GM21526 (cell line): Measurements from ENCODE around the gene YBX3.

ENCODE experiments used
- ATAC-seq: cut with Tn5 transposase; IDR thresholded peaks from one replicate; pipeline ENCODE4 v1.9.1; 2021; ENCODE audit warnings: moderate library complexity; ENCODE audit not compliant: unreplicated experiment, low FRiP score

Gene YBX3

GRCh38 chr12:10672231-10672868, 50.8 kb downstream of the YBX3 start:
- ATAC-seq, result no peak

DNA sequence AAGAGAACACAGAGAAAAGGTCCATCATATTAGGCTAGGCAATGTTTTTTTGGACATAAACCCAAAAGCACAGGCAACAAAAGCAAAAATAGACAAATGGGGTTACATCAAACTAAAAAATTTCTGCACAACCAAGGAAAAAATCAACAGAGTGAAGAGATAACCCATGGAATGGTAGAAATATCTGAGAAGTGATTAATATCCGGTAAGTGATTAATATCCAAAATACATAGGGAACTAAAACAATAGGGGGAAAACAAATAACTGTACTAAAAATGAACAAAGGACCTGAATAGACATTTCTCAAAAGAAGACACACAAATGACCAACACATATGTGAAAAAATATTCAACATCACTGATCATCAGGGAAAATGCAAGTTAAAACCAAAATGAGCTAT, 53.6 kb downstream of the YBX3 start:
- no peak for ATAC-seq

DNA sequence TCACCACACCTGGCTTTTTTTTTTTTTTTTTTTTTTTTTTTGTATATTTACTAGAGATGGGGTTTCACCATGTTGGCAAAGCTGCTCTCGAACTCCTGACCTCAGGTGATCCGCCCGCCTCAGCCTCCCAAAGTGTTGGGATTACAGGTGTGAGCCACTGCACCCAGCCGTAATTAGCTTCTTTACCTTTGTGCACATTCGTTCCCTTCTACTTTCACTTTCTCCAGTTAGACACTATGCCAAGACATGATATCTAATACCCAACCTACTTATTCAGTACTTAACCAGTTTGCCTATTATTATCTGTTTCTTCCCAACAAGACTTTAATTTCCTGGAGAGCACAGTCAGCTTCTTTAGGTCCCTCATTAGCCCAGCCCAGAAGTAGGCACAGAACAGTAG, 54.6 kb downstream of the YBX3 start:
- no peak for ATAC-seq

GRCh38 chr12:10667581-10667980, 55.5 kb downstream of the YBX3 start:
- no peak for ATAC-seq

GRCh38 chr12:10664499-10664898, 58.6 kb downstream of the YBX3 start:
- ATAC-seq, result no peak

DNA sequence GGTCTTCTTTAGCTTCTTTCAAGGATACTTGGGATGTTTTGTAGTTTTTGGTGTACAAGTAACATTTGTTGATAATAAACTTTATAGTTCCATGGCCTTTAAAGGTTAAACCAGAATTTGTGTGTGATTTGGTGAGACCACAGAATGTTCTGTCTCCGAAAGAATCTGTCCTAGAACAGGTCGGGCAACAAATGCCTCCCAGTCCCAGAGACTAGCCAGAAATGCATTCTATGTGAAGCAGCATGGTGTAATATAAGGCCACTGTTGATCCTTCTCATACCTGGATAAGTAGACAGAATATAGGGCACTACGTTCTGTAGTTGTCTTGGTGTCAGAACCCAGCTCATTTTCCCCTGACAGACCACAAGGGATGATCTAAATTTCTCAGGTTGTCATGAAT, 59.3 kb downstream of the YBX3 start:
- no peak for ATAC-seq

DNA sequence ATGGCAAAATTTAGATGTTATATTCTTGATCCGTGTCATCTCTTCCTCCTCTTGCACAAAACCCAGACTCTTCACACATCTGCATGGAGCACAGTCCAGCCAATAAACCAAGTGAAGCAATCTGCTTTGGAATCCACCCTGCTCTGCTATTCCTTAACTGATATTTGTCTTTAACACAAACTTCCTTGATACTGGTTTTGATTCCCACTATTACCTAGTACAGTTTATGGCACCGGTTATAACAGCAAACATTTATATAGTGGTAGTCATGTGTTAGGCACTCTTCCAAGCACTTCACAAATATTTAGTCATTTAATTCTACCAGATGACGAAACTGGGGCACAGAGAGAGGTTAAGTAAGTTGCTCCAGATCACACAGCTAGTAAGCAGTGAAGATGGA, 61.8 kb downstream of the YBX3 start:
- ATAC-seq, result no peak

- ATAC-seq, result no peak
Observed at GRCh38 chr12:10654003-10654402, 69.1 kb downstream of the YBX3 start.

DNA sequence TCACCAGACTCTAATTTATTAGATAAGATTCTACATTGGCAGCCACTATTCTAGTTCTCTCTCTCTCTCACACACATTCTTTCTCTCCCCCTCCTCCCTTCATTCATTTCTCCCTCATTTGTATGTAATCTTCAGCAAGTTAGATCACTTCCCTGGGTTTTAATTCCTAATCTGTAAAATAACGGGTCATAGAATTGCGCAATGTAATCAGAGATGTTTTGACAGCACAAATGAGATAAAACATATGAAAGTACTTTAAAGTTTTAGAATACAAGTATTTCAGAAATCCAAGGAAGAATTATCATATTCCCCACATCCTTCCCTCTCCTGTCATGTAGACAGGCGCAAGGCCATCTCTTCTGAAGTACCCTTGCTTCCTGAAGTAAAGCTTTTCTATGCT, 70.9 kb downstream of the YBX3 start:
- ATAC-seq, result no peak
